NB4 (cell line): ENCODE measurements around the gene MRRF.

Source experiments
- MYC ChIP-seq: IDR thresholded peaks from 2 replicates; pipeline ENCODE4 v1.6.1; 2011; ENCODE audit warnings: low read depth, low read length
- POLR2A ChIP-seq: IDR thresholded peaks from 2 replicates; pipeline ENCODE4 v1.6.1; 2011; ENCODE audit warnings: mild to moderate bottlenecking; ENCODE audit not compliant: insufficient read length; ENCODE audit errors: extremely low read depth
- TF ChIP-seq, protein P1 (sequence below): IDR thresholded peaks from one replicate; pipeline ENCODE4 v1.5.1; 2012; ENCODE audit warnings: low read depth, low read length

DNA sequence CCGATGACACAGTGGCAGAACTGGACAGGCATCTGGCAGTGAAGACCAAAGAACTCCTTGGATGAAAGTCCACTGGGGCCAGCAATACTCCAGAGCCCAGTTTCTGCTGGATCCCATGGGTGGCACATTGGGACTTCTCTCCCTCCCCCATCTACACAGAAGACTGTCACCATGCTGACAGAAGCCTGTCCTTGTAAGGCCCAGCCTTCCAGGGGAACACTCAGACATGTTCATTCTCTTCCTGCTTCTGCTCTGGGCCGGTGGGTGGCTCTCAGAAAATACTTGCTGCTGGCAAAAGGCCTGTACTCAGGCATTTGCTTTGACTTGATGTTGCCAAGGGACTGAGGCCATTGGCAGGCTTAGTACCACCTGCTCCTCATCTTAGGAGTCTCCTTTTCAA, 57.9 kb downstream of the MRRF start:
- TF ChIP-seq POLR2A (no peak), MYC (no peak)
- TF ChIP-seq, protein P1, sequence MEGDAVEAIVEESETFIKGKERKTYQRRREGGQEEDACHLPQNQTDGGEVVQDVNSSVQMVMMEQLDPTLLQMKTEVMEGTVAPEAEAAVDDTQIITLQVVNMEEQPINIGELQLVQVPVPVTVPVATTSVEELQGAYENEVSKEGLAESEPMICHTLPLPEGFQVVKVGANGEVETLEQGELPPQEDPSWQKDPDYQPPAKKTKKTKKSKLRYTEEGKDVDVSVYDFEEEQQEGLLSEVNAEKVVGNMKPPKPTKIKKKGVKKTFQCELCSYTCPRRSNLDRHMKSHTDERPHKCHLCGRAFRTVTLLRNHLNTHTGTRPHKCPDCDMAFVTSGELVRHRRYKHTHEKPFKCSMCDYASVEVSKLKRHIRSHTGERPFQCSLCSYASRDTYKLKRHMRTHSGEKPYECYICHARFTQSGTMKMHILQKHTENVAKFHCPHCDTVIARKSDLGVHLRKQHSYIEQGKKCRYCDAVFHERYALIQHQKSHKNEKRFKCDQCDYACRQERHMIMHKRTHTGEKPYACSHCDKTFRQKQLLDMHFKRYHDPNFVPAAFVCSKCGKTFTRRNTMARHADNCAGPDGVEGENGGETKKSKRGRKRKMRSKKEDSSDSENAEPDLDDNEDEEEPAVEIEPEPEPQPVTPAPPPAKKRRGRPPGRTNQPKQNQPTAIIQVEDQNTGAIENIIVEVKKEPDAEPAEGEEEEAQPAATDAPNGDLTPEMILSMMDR: no peak
